ENCODE measurements around the gene GRID2.
"Not testable (repeated sequence)": the region's sequence is repeated elsewhere in the genome, so short reads cannot be mapped to it uniquely, and the experiment has no call there.

GRID2 gene

GRCh38 chr4:92305148-92305877, 1.5 kb downstream of the GRID2 start:
- DNase-seq (ENCODE audit: low read depth, low spot score), result peak; percentile 6

DNA sequence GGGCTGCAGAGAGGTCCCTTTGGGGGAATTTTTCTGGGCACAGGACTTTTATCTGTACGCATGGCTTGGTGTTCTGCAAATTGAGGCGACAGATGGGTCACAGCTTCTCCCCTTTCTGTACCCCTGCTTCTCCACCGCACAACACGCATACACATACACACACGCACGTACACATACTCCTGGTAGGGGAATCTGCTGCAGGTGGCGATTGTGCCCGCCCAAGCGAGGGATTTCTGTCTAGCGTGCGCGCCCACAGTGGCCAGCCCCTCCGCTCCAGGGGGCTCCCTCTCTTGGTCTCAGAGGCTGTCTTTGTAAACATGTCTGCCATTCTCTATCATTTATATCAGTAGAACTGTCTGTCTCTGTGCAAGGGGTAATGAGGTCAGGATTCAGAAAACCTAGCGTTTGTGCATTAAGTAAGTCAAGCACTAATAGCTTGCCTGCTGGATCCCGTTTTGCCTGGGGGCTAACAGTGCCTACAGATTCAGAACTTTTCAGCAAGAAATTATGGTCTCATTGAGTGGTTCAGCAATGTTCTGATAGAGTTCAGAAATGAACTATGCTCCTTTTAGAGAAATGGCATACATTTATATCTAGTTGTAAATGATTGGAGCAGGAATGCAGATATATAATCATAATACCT, 2.2 kb downstream of the GRID2 start:
- no peak for DNase-seq (ENCODE audit: low read depth, low spot score)

DNA sequence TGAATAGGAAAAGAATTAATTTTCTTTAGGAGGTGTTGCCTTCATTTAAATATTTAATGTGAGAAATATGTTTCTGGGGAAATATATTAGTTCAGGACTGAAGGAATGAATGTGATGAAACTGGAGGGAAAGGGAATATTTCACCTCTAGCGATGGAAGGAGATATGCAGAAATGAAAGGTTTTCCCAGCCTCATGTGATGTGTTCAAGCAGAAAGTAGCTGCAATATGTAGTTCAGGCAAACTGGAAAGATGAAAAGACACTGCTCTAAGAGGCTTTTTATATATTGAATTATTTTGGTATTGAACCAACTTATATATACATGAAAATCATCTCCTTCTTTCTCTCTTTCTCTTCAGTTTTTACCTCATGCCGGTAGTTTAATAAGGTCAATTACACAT, 3.4 kb downstream of the GRID2 start:
- DNase-seq (ENCODE audit: low read depth, low spot score), result no peak

GRCh38 chr4:92307866-92308265, 4.1 kb downstream of the GRID2 start:
- no peak for DNase-seq (ENCODE audit: low read depth, low spot score)

- no peak for DNase-seq (ENCODE audit: low read depth, low spot score)
These were observed 13.3 kb downstream of the GRID2 start for GRCh38 chr4:92317047-92317446.

DNA sequence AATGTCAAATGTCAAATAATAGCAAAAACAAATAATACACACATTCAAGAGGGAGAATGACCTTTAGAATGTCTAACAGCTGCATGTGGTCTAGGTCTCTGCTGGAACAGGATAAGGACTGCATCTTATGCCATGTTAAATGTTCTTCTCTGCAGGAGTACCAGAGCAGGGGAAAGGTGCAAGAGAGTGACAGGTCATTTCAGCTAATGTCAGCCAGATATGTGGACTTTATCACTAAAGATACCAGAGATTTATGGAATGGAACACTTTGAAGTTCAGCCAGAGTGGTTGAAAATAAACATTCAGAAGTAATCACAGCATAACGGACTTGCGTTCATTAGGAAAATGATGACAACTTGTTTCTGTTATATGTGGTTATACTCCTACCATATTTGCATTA, 24.3 kb downstream of the GRID2 start:
- no peak for DNase-seq (ENCODE audit: low read depth, low spot score)

DNA sequence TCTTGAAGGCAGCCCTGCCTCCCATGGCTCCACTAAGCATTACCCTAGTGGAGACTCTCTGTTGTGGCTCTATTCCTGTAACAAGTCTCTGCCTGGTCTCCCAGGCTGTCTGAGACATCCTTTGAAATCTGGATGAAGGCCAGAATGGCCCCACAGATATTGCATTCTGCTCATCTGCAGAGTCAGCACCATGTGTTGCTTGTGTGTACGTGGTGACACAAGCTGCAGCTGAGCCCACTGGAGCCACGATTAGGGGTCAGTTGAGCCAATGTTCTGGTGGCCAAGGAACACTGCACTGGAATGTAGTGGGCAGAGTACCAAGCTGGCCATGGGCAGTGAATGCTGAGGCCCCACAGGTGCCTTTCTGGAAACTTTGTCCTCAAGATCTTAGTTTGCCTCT, 29.2 kb downstream of the GRID2 start:
- DNase-seq (ENCODE audit: low read depth, low spot score), result no peak

- DNase-seq (ENCODE audit: low read depth, low spot score), result no peak
These were observed 31.1 kb downstream of the GRID2 start for GRCh38 chr4:92334716-92335350.

GRCh38 chr4:92339676-92340075, 35.9 kb downstream of the GRID2 start:
- no peak for DNase-seq (ENCODE audit: low read depth, low spot score)

DNA sequence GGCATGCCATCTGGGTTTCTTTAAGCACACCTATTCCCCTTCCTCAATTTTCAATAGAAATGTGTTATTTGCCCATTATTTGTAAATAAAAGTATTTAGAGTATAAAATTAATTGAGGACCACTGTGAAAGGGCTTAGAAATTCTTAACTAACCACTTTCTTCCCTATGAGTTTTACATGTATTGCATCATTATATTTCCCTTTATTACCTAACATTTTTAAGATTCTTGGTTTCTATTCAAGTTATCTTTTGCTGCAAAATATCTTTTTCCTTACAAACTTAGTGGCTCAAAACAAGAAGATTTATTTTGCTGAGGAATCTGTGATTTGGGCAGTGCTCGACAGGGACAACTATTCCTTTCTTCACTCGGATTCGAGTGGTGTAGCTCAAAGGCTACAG, 40.5 kb downstream of the GRID2 start:
- DNase-seq (ENCODE audit: low read depth, low spot score), result no peak

- no peak for DNase-seq (ENCODE audit: low read depth, low spot score)
These were observed 42.5 kb downstream of the GRID2 start for GRCh38 chr4:92346289-92346688.

- no peak for DNase-seq (ENCODE audit: low read depth, low spot score)
These were observed 54.2 kb downstream of the GRID2 start for GRCh38 chr4:92357966-92358365.

DNA sequence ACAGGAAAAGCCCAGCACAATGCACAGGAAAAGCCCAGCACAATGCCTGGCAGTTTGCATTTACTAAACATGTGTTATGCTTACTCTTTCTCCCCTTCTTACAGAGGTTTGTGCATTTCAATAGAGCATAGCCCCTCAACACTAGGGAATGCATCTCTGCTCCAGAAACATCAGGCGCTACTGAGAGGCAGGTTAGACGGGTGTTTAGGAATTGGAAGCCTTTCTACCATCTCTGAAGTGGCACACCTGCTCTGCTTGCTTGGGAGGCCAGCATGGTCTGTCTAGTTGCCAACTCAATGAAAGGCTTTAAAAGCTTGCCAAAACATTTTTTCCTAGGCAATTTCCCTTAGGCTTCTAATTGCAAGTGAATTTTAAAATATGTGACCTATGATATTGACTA, 55.7 kb downstream of the GRID2 start:
- DNase-seq (ENCODE audit: low read depth, low spot score), result no peak

GRCh38 chr4:92362028-92362427, 58.3 kb downstream of the GRID2 start:
- DNase-seq (ENCODE audit: low read depth, low spot score), result no peak

- DNase-seq (ENCODE audit: low read depth, low spot score), result no peak
These were observed 64.9 kb downstream of the GRID2 start for GRCh38 chr4:92368653-92369052.

DNA sequence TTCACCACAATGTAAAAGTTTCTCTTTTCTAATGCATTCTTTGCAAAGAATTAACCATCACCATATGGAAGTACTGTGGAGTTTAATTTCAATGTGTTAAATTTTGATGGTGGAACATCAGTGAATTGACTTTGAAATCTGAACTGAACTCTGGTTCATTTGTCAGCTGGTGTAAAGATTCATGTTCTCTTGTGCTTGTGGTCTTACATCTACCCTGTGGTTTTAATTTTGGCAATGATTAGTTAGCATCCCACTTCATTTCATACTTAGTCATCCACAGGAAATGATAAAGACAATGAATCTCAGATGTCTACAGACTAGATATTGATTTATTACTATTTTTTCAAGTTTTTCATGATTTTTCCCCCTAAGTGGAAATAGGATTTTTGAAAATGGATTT, 77.8 kb downstream of the GRID2 start:
- DNase-seq (ENCODE audit: low read depth, low spot score), result no peak

- DNase-seq (ENCODE audit: low read depth, low spot score), result no peak
These were observed 78.4 kb downstream of the GRID2 start for GRCh38 chr4:92382128-92382527.

DNA sequence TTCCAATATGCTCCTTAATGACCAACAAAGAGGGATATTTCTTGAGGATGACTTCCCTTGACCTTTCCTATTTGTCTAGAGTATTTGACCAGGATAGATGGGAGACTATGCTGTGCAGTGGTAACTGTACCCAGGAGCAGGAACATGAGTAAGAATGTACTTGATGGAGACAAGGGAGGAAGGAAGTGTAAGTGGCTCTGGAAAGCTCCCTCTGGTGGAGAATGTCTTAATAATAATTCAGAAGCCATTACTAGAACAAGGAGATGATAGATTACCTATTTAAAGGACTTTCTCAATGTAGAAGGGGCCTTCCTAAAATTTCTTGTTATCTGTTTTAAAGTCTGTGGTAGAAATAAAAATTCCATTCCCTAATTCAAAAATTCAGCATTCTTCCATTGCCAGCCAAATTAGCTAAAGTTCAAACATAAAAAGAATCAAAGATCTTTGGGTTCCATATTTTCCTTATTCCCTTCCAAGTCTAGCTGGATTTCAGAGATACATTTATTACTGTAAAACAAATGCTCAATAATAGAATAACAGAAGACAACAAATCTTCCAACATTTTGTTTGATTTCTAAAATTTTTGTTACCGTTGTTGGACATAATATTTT, 83.8 kb downstream of the GRID2 start:
- DNase-seq (ENCODE audit: low read depth, low spot score), result peak; percentile 24

DNA sequence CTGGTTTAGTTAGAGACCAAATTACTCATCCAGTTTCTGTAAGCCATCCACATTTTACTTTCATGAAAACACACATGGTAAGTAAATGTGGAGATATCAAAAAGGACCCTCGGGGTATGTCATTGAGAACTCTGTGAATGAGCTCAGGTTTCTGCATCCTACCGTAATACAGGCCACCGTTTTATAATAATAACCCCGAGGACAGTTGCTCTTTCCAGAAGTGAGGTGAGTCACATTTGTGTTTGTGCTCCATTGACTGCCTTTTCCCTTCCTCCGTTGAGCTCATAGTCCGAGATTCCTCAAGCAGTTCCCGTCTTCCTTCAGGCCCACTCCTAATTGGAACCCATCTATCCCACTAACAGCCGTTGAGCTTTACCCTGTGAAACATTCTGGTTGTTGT, 95.3 kb downstream of the GRID2 start:
- DNase-seq (ENCODE audit: low read depth, low spot score), result no peak

DNA sequence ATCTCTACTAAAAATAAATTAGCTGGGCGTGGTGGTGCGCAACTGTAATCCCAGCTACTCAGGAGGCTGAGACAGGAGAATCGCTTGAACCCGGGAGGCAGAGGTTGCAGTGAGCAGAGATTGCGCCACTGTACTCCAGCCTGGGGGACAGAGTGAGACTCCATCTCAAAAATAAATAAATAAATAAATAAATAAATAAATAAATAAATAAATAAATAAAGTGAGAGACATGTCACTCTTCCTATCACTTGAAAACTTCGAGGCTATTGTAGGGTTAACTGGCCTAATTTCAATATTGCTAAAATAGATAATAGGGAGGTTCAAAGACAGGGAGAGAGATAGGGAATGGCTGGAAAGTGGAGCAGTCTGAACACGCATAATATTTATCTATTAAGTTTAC, 99.8 kb downstream of the GRID2 start:
- not testable (repeated sequence) for DNase-seq (ENCODE audit: low read depth, low spot score)

DNA sequence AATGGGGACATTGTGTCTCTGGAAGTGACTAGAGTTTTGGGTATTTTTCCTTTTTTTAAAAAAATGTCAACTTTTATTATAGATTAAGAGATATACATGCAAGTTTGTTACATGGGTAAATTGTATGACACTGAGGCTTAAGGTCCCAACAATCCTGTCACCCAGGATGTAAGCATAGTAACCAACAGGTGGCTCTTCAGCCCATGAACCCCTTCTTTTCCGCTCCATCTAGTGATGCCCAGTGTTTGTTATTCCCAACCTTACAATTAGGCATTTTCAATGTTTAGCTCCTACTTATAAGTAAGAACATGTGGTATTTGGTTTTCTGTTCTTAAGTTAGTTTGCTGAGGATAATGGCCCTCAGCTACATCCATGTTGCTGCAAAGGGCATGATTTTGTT, 102.7 kb downstream of the GRID2 start:
- no peak for DNase-seq (ENCODE audit: low read depth, low spot score)

GRCh38 chr4:92421920-92422319, 118.2 kb downstream of the GRID2 start:
- DNase-seq (ENCODE audit: low read depth, low spot score), result no peak
